GM12874 (cell line): Measurements from ENCODE around the gene ANKRD52.

Source experiments
- TF ChIP-seq, protein P1 (sequence below): IDR thresholded peaks from 2 replicates; pipeline ENCODE4 v1.5.1; 2011; ENCODE audit warnings: low read depth, mild to moderate bottlenecking, control low read depth, low read length, moderate library complexity; ENCODE audit not compliant: insufficient read depth

Gene ANKRD52

DNA sequence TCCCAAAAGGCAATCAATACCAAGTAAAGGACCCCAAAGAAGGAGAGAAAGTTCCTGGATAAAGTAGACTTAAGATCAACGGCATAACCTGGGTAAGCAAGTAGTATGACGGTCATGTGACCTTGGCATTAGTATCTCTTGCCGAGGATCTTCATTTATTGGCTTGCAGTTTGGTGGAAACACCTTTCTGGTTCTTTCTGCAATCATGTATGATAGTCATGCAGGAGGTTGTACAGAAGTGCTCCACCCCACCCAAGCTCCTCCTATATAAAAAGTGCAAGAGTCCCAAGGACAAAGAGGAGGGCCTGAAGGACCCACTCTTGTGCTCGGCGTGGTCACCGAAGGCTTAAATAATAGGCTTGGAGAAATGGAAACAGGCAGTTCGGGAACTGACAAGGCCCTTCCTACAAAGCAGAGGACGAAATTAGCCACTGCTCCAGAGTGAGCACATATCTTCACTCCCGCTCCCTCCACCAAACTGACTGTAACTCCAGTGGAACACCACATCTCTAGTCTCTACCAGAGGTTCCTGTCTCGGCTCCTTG, 41.2 kb upstream of the ANKRD52 start:
- TF ChIP-seq, protein P1, sequence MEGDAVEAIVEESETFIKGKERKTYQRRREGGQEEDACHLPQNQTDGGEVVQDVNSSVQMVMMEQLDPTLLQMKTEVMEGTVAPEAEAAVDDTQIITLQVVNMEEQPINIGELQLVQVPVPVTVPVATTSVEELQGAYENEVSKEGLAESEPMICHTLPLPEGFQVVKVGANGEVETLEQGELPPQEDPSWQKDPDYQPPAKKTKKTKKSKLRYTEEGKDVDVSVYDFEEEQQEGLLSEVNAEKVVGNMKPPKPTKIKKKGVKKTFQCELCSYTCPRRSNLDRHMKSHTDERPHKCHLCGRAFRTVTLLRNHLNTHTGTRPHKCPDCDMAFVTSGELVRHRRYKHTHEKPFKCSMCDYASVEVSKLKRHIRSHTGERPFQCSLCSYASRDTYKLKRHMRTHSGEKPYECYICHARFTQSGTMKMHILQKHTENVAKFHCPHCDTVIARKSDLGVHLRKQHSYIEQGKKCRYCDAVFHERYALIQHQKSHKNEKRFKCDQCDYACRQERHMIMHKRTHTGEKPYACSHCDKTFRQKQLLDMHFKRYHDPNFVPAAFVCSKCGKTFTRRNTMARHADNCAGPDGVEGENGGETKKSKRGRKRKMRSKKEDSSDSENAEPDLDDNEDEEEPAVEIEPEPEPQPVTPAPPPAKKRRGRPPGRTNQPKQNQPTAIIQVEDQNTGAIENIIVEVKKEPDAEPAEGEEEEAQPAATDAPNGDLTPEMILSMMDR = no peak

DNA sequence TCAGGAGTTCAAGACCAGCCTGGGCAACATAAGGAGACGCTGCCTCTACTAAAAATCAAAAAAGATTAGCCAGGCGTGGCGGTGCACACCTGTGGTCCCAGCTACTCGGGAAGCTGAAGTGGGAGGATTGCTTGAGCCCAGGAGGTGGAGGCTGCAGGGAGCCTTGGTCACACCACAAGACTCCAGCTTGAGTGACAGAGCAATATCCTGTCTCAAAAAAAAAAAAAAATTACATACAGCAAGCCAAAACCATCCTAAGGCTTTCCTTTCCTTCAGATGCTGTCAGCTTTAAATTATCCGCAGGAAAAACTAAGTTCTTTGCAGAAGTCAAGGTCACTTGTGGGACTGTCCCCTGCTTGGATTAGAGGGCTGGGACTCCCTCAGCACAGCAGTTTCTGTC, 40.6 kb upstream of the ANKRD52 start:
- TF ChIP-seq, protein P1 = no peak

GRCh38 chr12:56297400-56297799, 39.2 kb upstream of the ANKRD52 start:
- TF ChIP-seq, protein P1 = no peak

DNA sequence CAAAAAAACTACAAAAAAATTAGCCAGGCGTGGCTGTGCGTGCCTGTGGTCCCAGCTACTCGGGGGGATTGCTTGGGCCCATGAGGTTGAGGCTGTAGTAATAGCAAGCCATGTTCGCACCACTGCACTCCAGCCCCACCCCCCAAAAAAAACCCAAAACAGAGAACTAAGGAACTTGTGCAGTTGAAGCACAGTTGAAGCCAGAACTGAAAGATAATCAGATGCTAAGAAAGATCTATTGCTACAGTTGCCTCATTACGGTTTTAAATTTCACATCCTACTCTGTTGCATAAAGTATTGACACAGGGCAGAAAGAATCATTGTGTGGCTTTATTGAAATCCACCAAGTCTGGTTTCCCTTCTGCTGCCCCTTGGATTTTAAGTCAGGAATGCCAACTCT, 38.1 kb upstream of the ANKRD52 start:
- TF ChIP-seq, protein P1 = no peak

GRCh38 chr12:56293795-56294194, 35.6 kb upstream of the ANKRD52 start:
- TF ChIP-seq, protein P1 = no peak

DNA sequence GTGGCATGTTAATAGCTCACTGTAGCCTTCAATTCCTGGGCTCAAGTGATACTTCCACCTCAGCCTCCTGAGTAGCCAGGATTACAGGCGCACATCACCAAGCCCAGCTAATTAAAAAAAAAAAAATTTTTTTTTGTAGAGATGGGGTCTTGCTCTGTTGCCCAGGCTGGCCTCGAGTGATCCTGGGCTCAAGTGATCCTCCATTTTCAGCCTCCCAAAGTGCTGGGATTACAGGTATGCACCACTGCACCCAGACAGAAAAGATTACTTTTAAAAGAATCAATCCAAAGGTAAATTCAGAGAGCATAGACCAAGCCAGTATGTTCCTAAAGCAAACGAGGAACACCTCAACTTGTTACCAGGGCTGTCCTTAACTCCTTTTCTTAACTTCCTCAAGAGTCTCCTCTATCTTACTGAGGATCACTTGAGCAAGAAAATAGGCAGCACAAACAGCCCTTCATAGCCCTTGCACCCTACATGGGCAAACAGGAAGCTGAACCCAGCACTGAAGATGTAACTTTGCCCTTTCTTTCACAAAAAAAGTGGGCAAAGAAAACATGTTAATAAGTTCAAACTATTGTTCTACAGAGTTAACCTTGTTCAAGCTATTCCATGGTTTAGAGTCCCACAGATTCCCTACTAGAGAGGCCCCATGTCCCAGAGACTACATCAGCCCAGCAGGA, 30.7 kb upstream of the ANKRD52 start:
- TF ChIP-seq, protein P1 = no peak

DNA sequence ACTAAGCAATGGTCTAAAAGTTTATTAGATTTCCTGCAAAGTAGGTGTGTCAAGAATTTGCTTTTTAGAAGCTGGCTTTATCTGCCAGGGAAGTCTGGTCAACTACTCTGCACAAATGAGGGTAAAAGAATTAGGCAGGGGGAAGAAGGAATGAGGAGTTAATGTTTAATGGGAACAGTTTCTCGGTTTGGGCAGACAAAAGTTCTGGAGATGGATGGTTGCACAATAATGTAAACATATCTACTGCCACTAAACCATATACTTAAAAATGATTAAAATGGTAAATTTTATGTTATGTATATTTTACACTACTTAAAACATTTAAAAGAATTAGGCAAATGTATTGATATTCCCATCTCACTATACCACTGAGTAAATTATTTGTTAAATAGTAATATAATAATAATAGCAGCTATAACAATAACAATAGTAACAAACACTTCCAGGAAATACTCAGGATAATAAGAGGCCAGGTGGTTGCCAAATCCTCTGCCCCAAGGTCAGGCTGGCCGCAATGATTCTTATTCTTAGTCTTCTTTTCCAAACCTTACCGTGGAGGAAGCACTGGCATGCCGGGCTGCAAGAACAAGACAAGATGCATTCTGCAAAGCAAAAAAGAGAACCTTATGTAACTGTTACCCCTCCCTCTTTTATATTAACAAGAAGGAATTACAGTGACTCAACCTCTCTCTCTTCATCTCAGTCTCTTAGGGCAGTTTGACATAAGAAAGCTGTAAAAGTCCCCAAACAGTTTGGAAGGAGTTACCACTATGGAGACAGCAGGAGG, 28.1 kb upstream of the ANKRD52 start:
- TF ChIP-seq, protein P1 = no peak
